CD14-positive monocyte (primary cell): ENCODE data around the gene DQX1. TPM values are rescaled to one million over a fixed set of nuclear protein-coding genes. Genes with fewer than 3 reads are reported as not detected.

Experiments
- DNase-seq, 3 donors: peaks; one replicate each; pipeline ENCODE4 v3.0.0-alpha.2; 2011 to 2022
- H2AFZ ChIP-seq: 2 replicates; pipeline ENCODE4 v1.6.0; 2012; ENCODE audit warnings: mild to moderate bottlenecking, low read depth, low read length, inconsistent platforms; ENCODE audit not compliant: insufficient read depth, poor library complexity, severe bottlenecking
- H3K27ac ChIP-seq, 2 donors: 1 replicate in 1 of 2; 2 replicates in 1 of 2; pipeline ENCODE4 v1.5.1; 2012 to 2013; ENCODE audit warnings: low read length in 2 of 2, control low read depth in 1 of 2, inconsistent platforms in 1 of 2, low read depth in 1 of 2, mild to moderate bottlenecking in 1 of 2
- H3K27me3 ChIP-seq, 2 donors: one replicate each; pipeline versions ENCODE4 v1.6.0 to v1.6.1; 2011 to 2013; ENCODE audit warnings: low read length in 2 of 2; ENCODE audit not compliant: control insufficient read depth in 2 of 2, insufficient read depth in 2 of 2
- H3K36me3 ChIP-seq, 2 donors: replicated peaks in 1 of 2; 1 replicate in 1 of 2; 2 replicates in 1 of 2; pipeline versions ENCODE4 v1.5.1 to v1.6.1; 2012 to 2013; ENCODE audit warnings: low read length in 2 of 2, control low read depth in 1 of 2, inconsistent platforms in 1 of 2, mild to moderate bottlenecking in 1 of 2; ENCODE audit not compliant: insufficient read depth in 2 of 2, control insufficient read depth in 1 of 2
- H3K4me1 ChIP-seq, 2 donors: 1 replicate in 1 of 2; 2 replicates in 1 of 2; pipeline versions ENCODE4 v1.5.1 to v1.6.1; 2012 to 2013; ENCODE audit warnings: low read length in 2 of 2, control low read depth in 1 of 2, inconsistent platforms in 1 of 2, mild to moderate bottlenecking in 1 of 2, moderate library complexity in 1 of 2; ENCODE audit not compliant: insufficient read depth in 2 of 2, control insufficient read depth in 1 of 2
- H3K4me2 ChIP-seq: replicated peaks from 2 replicates; pipeline ENCODE3; 2012; ENCODE audit warnings: low read length, moderate library complexity, mild to moderate bottlenecking; ENCODE audit not compliant: poor library complexity, severe bottlenecking; ENCODE audit errors: extremely low read depth
- H3K4me3 ChIP-seq, 3 experiments: fragments of 200-600 bp in 1 of 3; sonication (generic) in 1 of 3; replicated peaks in 1 of 3; 1 replicate in 2 of 3; 2 replicates in 1 of 3; pipeline ENCODE4 v1.5.1; 2011 to 2013; ENCODE audit warnings: low read length in 3 of 3, mild to moderate bottlenecking in 3 of 3, control low read depth in 2 of 3, low read depth in 2 of 3, inconsistent platforms in 1 of 3, moderate library complexity in 1 of 3
- H3K79me2 ChIP-seq: 2 replicates; pipeline ENCODE4 v1.6.0; 2012; ENCODE audit warnings: mild to moderate bottlenecking, control low read depth, inconsistent platforms, low read length, moderate library complexity; ENCODE audit not compliant: insufficient read depth
- H3K9ac ChIP-seq: 2 replicates; pipeline ENCODE4 v1.6.0; 2017; ENCODE audit warnings: low read length, mild to moderate bottlenecking; ENCODE audit not compliant: insufficient read depth, poor library complexity, severe bottlenecking
- H3K9me3 ChIP-seq, 2 donors: replicated peaks in 1 of 2; 1 replicate in 1 of 2; 2 replicates in 1 of 2; pipeline versions ENCODE4 v1.5.1 to v1.6.1; 2012 to 2013; ENCODE audit warnings: low read length in 2 of 2, control low read depth in 1 of 2; ENCODE audit not compliant: control insufficient read depth in 1 of 2, insufficient read depth in 1 of 2
- H4K20me1 ChIP-seq: 2 replicates; pipeline ENCODE4 v1.6.0; 2012; ENCODE audit warnings: mild to moderate bottlenecking, low read length, control low read depth, moderate library complexity; ENCODE audit not compliant: insufficient read depth
- H3K27ac Mint-ChIP-seq, 7 donors: one replicate each; pipeline ENCODE4 v1.8.0; 2020; ENCODE audit warnings: mild to moderate bottlenecking in 7 of 7, mixed read lengths in 7 of 7, moderate library complexity in 6 of 7, inconsistent platforms in 2 of 7
- H3K27me3 Mint-ChIP-seq, 3 donors: one replicate each; pipeline ENCODE4 v1.8.0; 2021 to 2022; ENCODE audit warnings: low read depth in 3 of 3, mild to moderate bottlenecking in 3 of 3, mixed read lengths in 3 of 3, moderate library complexity in 3 of 3, inconsistent platforms in 1 of 3
- H3K36me3 Mint-ChIP-seq, 2 donors: one replicate each; pipeline ENCODE4 v1.8.0; 2020; ENCODE audit warnings: mixed read lengths in 2 of 2, inconsistent platforms in 1 of 2, mild to moderate bottlenecking in 1 of 2
- H3K4me1 Mint-ChIP-seq: one replicate; pipeline ENCODE4 v1.8.0; 2020; ENCODE audit warnings: mild to moderate bottlenecking, mixed read lengths
- H3K4me3 Mint-ChIP-seq, 2 donors: one replicate each; pipeline ENCODE4 v1.8.0; 2020; ENCODE audit warnings: mild to moderate bottlenecking in 2 of 2, mixed read lengths in 2 of 2, moderate library complexity in 1 of 2
- H3K9me3 Mint-ChIP-seq, 7 donors: one replicate each; pipeline ENCODE4 v1.8.0; 2020 to 2022; ENCODE audit warnings: mixed read lengths in 7 of 7, mild to moderate bottlenecking in 6 of 7, moderate library complexity in 6 of 7, inconsistent platforms in 2 of 7
- CTCF ChIP-seq: fragments of 200-600 bp; IDR thresholded peaks from one replicate; pipeline ENCODE4 v1.8.0; 2022; ENCODE audit warnings: antibody characterized with exemption, mild to moderate bottlenecking
- WGBS: methylation state at CpG from one replicate; pipeline ENCODE4 v1.1.5; 2013; ENCODE audit warnings: missing lambda C conversion rate; ENCODE audit not compliant: insufficient coverage; 5-methylcytosine and 5-hydroxymethylcytosine counted together
- intact Hi-C, 2 donors: fragments of 100-400 bp; cut with micrococcal nuclease; formaldehyde crosslinking; loops; one replicate each; pipeline versions ENCODE4 v1.15.0 to v1.15.1; 2023
- polyA plus RNA-seq, 3 donors: library from polyadenylated mRNA; depleted of rRNA in 1 of 3; unstranded in 2 of 3; stranded (reverse) in 1 of 3; fragments of 300-500 nt in 2 of 3; fragments of >200 nt in 1 of 3; fragmentation: Illumina TruSeq in 2 of 3; gene quantifications; 1 replicate in 2 of 3; 2 replicates in 1 of 3; pipeline ENCODE4 v1.2.3, GENCODE V29; 2012 to 2021

DQX1 gene
- polyA plus RNA-seq, 3 donors = 0.36 TPM; not detected in 2

- no peak overlapping the region for H3K9ac ChIP-seq
Measured at GRCh38 chr2:74558284-74559230, 32.5 kb upstream of the DQX1 start.

More at GRCh38 chr2:74558284-74559230, 32.5 kb upstream of the DQX1 start:
- H3K36me3 Mint-ChIP-seq = peaks cover 15 to 20% of the 10 kb centered on the region in 2 donors
- intact Hi-C loops = no loop called here
- Histone ChIP-seq H3K4me3 (no peak overlapping the region), H3K27ac (no peak overlapping the region), H3K4me1 (peaks cover 33 to 54% of the 10 kb centered on the region in 2 donors), H3K27me3 (no peaks in the 10 kb centered on the region), H4K20me1 (peaks cover 23% of the 10 kb centered on the region), H3K9me3 (no peaks in the 10 kb centered on the region), H2AFZ (no peak overlapping the region), H3K4me2 (no peak overlapping the region), H3K79me2 (peaks cover 44% of the 10 kb centered on the region), H3K36me3 (peaks cover 20 to 28% of the 10 kb centered on the region in 2 donors)
- H3K27me3 Mint-ChIP-seq = peaks cover 0 to 2% (median 2%) of the 10 kb centered on the region in 3 donors
- DNase-seq = no peak
- no peak overlapping the region for H3K4me3 Mint-ChIP-seq
- H3K9me3 Mint-ChIP-seq = no peaks in the 10 kb centered on the region
- WGBS = 70% methylated on average over 5 of the region's 7 CpGs
- H3K4me1 Mint-ChIP-seq = peaks cover 50% of the 10 kb centered on the region
- no peak for TF ChIP-seq CTCF
- H3K27ac Mint-ChIP-seq = peak overlapping the region in 6 of 7 donors; percentile 37 to 82 (median 64)
